Rectal smooth muscle tissue (tissue), 1 donor: ENCODE measurements around the gene GPR18.

Experiments used
- H3K27ac ChIP-seq: one replicate; pipeline ENCODE4 v1.7.0; 2013; ENCODE audit warnings: low read depth, low read length, inconsistent platforms
- H3K27me3 ChIP-seq: one replicate; pipeline ENCODE4 v1.7.0; 2013; ENCODE audit warnings: low read length; ENCODE audit not compliant: control insufficient read depth, insufficient read depth
- H3K36me3 ChIP-seq: one replicate; pipeline ENCODE4 v1.7.0; 2013; ENCODE audit warnings: low read length; ENCODE audit not compliant: control insufficient read depth, insufficient read depth
- H3K4me1 ChIP-seq: one replicate; pipeline ENCODE4 v1.7.0; 2013; ENCODE audit warnings: low read length; ENCODE audit not compliant: control insufficient read depth, insufficient read depth
- H3K4me3 ChIP-seq: one replicate; pipeline ENCODE4 v1.7.0; 2013; ENCODE audit warnings: low read length
- H3K9ac ChIP-seq: one replicate; pipeline ENCODE4 v1.7.0; 2013; ENCODE audit warnings: low read length

GPR18 gene

DNA sequence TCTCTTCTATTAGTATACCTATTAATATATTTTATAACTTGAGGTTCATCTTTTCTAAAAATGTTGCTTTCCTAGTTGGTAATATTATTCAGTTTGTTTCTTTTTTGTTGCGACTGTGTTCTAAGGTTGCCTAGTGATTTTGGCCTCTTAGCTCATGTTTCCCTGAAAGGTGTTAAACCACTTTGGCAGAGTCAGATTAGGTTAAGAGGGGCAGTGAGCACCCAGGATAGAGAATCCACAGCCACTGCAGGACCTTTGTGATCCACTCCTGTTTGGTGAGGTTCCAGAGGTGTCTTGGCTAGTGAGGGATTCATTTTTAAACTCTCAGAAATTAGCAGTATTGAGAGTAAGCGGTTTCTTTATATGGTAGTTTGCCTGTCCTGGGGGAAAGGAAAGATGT is 14.9 kb upstream of the GPR18 start:
- Histone ChIP-seq H3K27me3 (no peaks in the 10 kb centered on the region), H3K4me3 (no peak overlapping the region), H3K4me1 (no peaks in the 10 kb centered on the region), H3K36me3 (no peaks in the 10 kb centered on the region), H3K27ac (no peak overlapping the region), H3K9ac (no peak overlapping the region)

DNA sequence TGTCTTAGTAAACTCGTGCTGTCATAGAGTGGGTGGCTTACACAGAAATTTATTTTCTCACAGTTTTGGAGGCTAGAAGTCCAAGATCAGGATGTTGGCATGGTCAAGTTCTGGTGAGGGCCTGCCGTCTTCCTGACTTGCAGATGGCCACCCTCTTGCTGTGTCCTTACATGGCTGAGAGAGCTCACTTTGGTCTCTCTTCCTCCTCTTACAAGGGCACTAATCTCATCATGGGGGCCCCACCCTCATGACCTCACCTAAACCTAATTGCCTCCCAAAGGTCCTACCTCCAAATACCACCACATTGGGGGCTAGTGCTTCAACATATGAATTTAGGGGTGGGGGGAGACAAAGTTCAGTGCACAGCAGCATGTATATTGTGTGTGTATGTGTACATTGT is 14.3 kb upstream of the GPR18 start:
- H3K9ac ChIP-seq, result no peak overlapping the region
- no peak overlapping the region for H3K4me3 ChIP-seq
- no peaks in the 10 kb centered on the region for H3K4me1 ChIP-seq
- H3K27ac ChIP-seq, result no peak overlapping the region
- no peaks in the 10 kb centered on the region for H3K27me3 ChIP-seq
- H3K36me3 ChIP-seq, result no peaks in the 10 kb centered on the region

DNA sequence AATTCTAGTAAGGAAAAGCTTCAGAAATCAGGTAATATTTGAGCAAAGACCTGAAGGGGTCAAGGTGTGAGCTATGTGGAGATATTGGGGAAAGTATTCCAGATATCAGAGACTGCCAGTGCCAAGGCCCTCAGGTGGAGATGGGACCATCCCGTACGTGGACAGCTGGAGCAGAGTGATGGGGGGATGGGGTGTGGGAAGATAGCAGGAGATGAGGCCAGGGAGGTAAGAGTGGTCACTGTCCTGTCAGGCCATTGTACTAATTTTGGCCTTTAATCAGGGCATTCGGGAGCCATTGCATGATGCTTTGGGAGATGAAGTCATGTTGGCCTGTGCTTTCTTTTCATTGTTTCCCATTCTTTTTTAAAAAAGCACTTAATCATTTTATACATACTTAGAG is 13.1 kb upstream of the GPR18 start:
- no peaks in the 10 kb centered on the region for H3K4me1 ChIP-seq
- no peaks in the 10 kb centered on the region for H3K27me3 ChIP-seq
- no peaks in the 10 kb centered on the region for H3K36me3 ChIP-seq
- H3K27ac ChIP-seq, result no peak overlapping the region
- no peak overlapping the region for H3K4me3 ChIP-seq
- no peak overlapping the region for H3K9ac ChIP-seq

DNA sequence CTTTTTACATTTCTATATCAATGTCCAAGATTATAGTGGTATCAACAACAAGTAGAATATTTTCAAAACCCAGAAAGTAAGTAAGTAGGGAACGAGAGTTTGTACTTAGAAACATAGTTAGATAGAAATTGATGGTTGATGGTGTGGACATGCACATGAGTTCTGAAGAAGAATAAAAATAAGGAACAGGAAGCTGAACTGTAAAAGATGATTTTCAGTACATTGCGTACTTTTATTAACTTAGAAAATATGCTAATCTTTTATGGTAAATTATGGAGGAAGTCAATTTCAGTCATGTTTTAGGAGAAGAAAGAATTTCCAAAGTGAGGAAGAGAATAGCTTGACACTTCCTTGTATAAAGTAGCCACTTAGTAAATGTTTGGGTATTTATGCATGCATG is 12.3 kb upstream of the GPR18 start:
- Histone ChIP-seq H3K9ac (no peak overlapping the region), H3K4me1 (no peaks in the 10 kb centered on the region), H3K27ac (no peak overlapping the region), H3K36me3 (no peaks in the 10 kb centered on the region), H3K4me3 (no peak overlapping the region), H3K27me3 (no peaks in the 10 kb centered on the region)

DNA sequence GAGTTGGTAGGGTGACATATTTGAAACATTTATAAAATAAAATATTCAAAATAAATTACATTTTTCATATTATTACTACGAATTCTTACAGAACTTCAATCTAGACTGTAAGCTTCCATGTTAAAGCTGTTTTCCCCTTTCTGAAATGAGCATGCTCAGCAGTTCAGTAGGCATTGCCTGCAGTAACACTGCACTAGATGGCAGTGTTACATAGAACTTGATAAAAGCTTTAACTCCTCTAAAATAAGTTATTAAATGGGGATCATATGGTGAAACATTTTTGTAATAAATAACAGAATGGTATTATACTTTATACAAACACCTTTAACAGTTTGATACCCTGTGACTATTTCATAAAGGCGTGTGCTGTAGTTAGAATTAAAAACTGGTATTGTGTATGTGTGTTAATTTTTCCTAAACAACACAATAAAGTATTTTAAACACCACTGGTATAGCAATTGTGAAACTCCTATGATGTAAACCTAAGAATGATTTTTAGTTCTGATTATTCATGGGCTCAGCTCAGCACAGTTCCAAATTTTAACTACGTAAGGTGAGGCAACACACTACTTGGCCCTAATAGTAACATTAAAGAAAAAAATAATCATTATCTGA is 11.6 kb upstream of the GPR18 start:
- no peak overlapping the region for H3K9ac ChIP-seq
- no peak overlapping the region for H3K27ac ChIP-seq
- no peak overlapping the region for H3K4me3 ChIP-seq
- no peaks in the 10 kb centered on the region for H3K4me1 ChIP-seq
- H3K27me3 ChIP-seq, result no peaks in the 10 kb centered on the region
- no peaks in the 10 kb centered on the region for H3K36me3 ChIP-seq

DNA sequence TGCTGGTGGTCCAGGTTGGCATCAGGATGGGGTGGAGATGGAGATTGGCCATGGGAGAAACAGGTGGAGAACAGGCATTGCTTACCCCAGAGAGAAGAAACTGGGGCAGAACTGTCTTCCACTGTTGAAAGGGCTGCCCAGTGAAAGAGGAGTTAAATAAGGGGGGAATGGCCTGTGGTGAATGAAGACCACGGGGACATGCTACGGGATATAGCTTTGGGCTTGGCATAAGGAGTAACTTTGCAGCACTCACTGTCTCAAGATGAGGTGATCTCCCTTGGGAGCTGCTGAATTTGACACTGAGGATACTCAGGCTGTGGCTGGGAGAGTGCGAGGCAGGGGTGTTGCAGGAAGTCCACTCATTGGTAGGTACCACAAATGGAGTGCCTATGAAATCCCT is 10.6 kb upstream of the GPR18 start:
- Histone ChIP-seq H3K4me1 (no peaks in the 10 kb centered on the region), H3K27me3 (no peaks in the 10 kb centered on the region), H3K27ac (no peak overlapping the region), H3K36me3 (no peaks in the 10 kb centered on the region), H3K9ac (no peak overlapping the region), H3K4me3 (no peak overlapping the region)

DNA sequence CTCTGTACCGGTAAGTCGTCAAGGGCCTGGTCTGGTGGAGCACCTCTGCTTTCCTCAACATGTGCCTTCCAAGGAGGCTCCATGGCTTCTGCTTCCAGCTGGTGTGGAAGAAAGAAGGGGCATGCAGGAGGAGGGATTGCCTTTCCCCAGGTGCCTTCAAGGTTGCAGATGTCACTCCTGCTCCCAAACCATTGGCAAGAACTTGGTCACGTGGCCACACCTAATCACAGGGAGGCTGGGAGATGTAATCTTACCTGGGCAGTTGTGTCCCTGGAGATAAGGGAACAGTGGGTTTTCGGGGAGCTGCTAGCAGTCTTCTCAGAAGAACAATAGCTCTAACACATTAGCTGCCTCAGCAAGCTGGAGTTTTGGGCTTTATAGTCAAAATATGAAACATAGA is 9.7 kb upstream of the GPR18 start:
- no peak overlapping the region for H3K27ac ChIP-seq
- no peak overlapping the region for H3K4me3 ChIP-seq
- no peaks in the 10 kb centered on the region for H3K27me3 ChIP-seq
- no peaks in the 10 kb centered on the region for H3K4me1 ChIP-seq
- no peak overlapping the region for H3K9ac ChIP-seq
- no peaks in the 10 kb centered on the region for H3K36me3 ChIP-seq

DNA sequence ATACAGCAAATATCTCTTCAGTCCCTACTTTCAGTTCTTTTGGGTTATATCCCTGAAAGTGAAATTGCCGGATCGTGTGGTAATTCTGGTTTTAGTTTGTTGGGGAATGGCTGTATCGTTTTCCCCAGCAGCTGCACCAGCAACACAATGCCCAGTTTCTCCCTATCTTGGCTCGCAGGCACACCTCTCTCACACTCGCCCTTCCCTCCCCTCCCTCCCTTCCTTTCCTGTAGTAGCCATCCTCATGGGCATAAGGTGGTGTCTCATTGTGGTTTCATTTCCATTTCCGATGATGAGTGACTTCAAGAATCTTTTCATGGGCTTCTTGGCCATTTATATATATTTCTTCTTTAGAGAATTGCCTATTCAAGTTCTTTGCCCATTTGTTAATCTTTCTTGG is 8.6 kb upstream of the GPR18 start:
- H3K9ac ChIP-seq, result no peak overlapping the region
- H3K27me3 ChIP-seq, result no peaks in the 10 kb centered on the region
- no peak overlapping the region for H3K4me3 ChIP-seq
- no peaks in the 10 kb centered on the region for H3K4me1 ChIP-seq
- no peaks in the 10 kb centered on the region for H3K36me3 ChIP-seq
- no peak overlapping the region for H3K27ac ChIP-seq

DNA sequence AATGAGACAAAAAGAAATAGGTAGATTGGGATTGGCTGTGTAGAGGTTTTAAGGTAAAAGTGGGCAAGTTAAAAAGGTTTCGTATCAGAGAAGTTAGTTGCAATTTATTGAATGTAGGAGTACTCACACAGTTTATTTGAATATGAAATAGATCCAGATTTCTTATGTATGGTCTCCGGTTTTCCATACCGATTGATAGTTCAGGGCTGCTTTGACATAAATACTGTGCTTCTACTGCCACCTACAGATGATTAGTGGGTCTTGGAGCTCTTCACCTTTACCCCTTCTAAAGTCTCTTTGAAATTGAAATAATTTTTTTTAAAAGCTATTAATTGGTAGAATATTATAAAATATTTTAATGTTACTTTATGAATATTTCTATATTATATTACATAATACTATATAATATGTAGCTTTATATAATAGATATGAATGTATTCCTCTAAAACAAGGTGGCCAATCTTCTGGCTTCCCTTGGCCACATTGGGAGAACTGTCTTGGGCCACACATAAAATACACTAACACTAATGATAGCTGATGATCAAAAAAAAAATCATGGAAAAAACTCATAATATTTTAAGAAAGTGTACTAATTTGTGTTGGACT is 7.7 kb upstream of the GPR18 start:
- Histone ChIP-seq H3K9ac (no peak overlapping the region), H3K4me3 (no peak overlapping the region), H3K27ac (no peak overlapping the region), H3K27me3 (no peaks in the 10 kb centered on the region), H3K36me3 (no peaks in the 10 kb centered on the region), H3K4me1 (no peaks in the 10 kb centered on the region)

DNA sequence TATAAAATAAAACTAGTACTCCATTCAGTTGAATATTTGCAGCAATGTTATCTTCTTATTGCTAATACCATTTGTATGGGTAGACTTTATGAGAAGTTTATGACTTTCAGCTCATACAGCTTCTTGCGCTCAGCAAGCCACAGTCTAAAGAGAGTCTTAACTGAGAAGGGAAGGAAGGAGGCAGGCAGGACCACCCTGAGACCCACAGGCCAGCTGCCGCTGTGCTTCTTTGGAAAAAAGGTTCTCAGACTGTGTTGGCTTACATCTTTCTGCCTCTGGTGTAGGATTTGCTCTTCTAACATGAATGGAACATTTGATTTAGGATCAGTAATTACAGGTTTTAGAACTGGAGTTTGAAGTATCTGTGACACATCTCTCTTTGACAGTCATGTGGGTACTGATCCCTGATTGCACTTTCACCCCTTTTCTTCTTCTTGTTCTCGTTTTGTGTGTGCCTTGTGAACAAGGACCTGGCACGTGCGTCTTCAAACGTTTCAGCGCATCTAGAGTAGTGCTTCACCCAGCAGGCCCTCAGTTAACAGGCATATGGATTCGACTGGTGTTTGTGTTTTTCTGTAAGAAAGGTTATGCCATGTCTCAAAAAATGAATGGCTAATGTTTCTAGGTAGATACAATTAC is 7.1 kb upstream of the GPR18 start:
- Histone ChIP-seq H3K4me3 (no peak overlapping the region), H3K36me3 (no peaks in the 10 kb centered on the region), H3K27ac (no peak overlapping the region), H3K4me1 (no peaks in the 10 kb centered on the region), H3K9ac (no peak overlapping the region), H3K27me3 (no peaks in the 10 kb centered on the region)

DNA sequence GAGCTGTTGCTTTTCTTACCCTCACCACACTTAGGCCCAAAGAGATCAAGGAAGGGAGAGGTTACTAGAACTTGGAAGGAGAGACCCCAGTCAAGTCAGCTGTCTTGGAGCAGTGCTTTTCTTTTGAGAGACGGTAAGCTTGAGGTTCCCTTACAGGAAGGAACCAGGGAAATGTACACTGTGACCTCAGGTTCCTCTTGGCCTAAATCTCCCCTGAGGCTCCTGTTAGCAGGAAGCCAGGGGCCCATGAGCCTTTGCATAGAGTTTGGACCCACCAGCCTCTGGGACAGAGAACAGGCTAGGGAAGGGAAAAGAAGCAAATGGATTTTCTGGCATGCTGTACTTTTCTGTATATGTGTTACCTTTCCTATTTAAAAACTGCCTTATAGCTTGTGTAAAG is 5.9 kb upstream of the GPR18 start:
- H3K4me1 ChIP-seq, result no peaks in the 10 kb centered on the region
- H3K9ac ChIP-seq, result no peak overlapping the region
- H3K27ac ChIP-seq, result no peak overlapping the region
- H3K36me3 ChIP-seq, result peaks cover 2% of the 10 kb centered on the region
- H3K27me3 ChIP-seq, result no peaks in the 10 kb centered on the region
- H3K4me3 ChIP-seq, result no peak overlapping the region

DNA sequence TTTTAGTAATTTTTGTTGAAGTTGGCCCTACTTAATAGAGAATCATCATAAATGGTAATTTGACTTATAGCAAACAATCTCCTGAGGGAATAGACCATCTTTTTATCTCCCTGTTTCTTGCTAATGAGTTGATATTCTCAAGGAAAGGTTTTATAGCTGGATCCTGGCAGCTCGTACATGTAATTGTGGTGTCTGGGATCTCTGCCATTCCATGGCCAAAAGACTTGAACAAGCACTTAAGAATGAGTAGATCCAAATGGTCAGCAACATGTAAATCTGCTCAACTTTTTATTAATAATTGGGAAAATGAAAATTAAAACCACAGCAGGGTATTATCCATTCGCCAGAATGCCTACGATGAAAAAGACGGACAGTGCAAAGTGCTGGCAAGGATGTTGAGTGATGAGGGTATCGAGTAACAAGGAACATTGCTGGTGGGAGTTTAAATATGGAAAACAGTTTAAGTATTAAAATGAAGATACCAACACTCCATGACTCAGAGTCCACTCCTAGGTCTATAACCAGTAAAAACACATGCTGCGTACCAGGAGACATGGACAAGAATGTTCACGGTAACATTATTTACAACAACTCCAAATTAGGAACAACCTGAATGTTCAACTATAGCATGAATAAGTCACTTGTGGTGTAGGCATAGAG is 5.1 kb upstream of the GPR18 start:
- Histone ChIP-seq H3K36me3 (peaks cover 2% of the 10 kb centered on the region), H3K4me1 (no peaks in the 10 kb centered on the region), H3K27me3 (no peaks in the 10 kb centered on the region), H3K4me3 (no peak overlapping the region), H3K27ac (no peak overlapping the region), H3K9ac (no peak overlapping the region)
